ENCODE results near the gene STON1.

STON1 gene

GRCh38 chr2:48567671-48568070 is 37.7 kb downstream of the STON1 start:
- Histone ChIP-seq H3K9me3 (ENCODE audit: control insufficient read depth in 1 of 2, low read length in 2 of 2) (no peaks in the 10 kb centered on the region), H3K4me1 (ENCODE audit: control insufficient read depth in 1 of 2, insufficient read depth in 2 of 2, low read length in 2 of 2) (no peaks in the 10 kb centered on the region), H3K27ac (ENCODE audit: low read depth, low read length) (no peak overlapping the region), H3K4me3 (ENCODE audit: low read depth in 1 of 2, low read length in 2 of 2) (no peak overlapping the region), H3K36me3 (ENCODE audit: control insufficient read depth in 1 of 2, insufficient read depth in 2 of 2, low read length in 2 of 2) (no peaks in the 10 kb centered on the region), H3K27me3 (ENCODE audit: control insufficient read depth in 1 of 2, insufficient read depth in 2 of 2, low read length in 2 of 2) (no peaks in the 10 kb centered on the region), H3K9ac (ENCODE audit: low read depth in 1 of 2, low read length in 2 of 2) (no peak overlapping the region)

GRCh38 chr2:48568547-48568946 is 38.6 kb downstream of the STON1 start:
- H3K27me3 ChIP-seq (ENCODE audit: control insufficient read depth in 1 of 2, insufficient read depth in 2 of 2, low read length in 2 of 2), result no peaks in the 10 kb centered on the region
- H3K9ac ChIP-seq (ENCODE audit: low read depth in 1 of 2, low read length in 2 of 2), result no peak overlapping the region
- no peaks in the 10 kb centered on the region for H3K9me3 ChIP-seq (ENCODE audit: control insufficient read depth in 1 of 2, low read length in 2 of 2)
- H3K36me3 ChIP-seq (ENCODE audit: control insufficient read depth in 1 of 2, insufficient read depth in 2 of 2, low read length in 2 of 2), result no peaks in the 10 kb centered on the region
- H3K27ac ChIP-seq (ENCODE audit: low read depth, low read length), result no peak overlapping the region
- no peaks in the 10 kb centered on the region for H3K4me1 ChIP-seq (ENCODE audit: control insufficient read depth in 1 of 2, insufficient read depth in 2 of 2, low read length in 2 of 2)
- no peak overlapping the region for H3K4me3 ChIP-seq (ENCODE audit: low read depth in 1 of 2, low read length in 2 of 2)

GRCh38 chr2:48569433-48569832 is 39.5 kb downstream of the STON1 start:
- H3K27ac ChIP-seq (ENCODE audit: low read depth, low read length), result no peak overlapping the region
- no peaks in the 10 kb centered on the region for H3K36me3 ChIP-seq (ENCODE audit: control insufficient read depth in 1 of 2, insufficient read depth in 2 of 2, low read length in 2 of 2)
- H3K27me3 ChIP-seq (ENCODE audit: control insufficient read depth in 1 of 2, insufficient read depth in 2 of 2, low read length in 2 of 2), result no peaks in the 10 kb centered on the region
- H3K9ac ChIP-seq (ENCODE audit: low read depth in 1 of 2, low read length in 2 of 2), result no peak overlapping the region
- H3K9me3 ChIP-seq (ENCODE audit: control insufficient read depth in 1 of 2, low read length in 2 of 2), result no peaks in the 10 kb centered on the region
- H3K4me3 ChIP-seq (ENCODE audit: low read depth in 1 of 2, low read length in 2 of 2), result no peak overlapping the region
- no peaks in the 10 kb centered on the region for H3K4me1 ChIP-seq (ENCODE audit: control insufficient read depth in 1 of 2, insufficient read depth in 2 of 2, low read length in 2 of 2)

- H3K9me3 ChIP-seq (ENCODE audit: control insufficient read depth in 1 of 2, low read length in 2 of 2), result no peaks in the 10 kb centered on the region
- H3K27me3 ChIP-seq (ENCODE audit: control insufficient read depth in 1 of 2, insufficient read depth in 2 of 2, low read length in 2 of 2), result no peaks in the 10 kb centered on the region
- no peaks in the 10 kb centered on the region for H3K4me1 ChIP-seq (ENCODE audit: control insufficient read depth in 1 of 2, insufficient read depth in 2 of 2, low read length in 2 of 2)
- H3K4me3 ChIP-seq (ENCODE audit: low read depth in 1 of 2, low read length in 2 of 2), result no peak overlapping the region
- no peak overlapping the region for H3K27ac ChIP-seq (ENCODE audit: low read depth, low read length)
- H3K9ac ChIP-seq (ENCODE audit: low read depth in 1 of 2, low read length in 2 of 2), result no peak overlapping the region
- no peaks in the 10 kb centered on the region for H3K36me3 ChIP-seq (ENCODE audit: control insufficient read depth in 1 of 2, insufficient read depth in 2 of 2, low read length in 2 of 2)
These were observed 42.9 kb downstream of the STON1 start for GRCh38 chr2:48572816-48573215.

- Histone ChIP-seq H3K9me3 (ENCODE audit: control insufficient read depth in 1 of 2, low read length in 2 of 2) (no peaks in the 10 kb centered on the region), H3K9ac (ENCODE audit: low read depth in 1 of 2, low read length in 2 of 2) (no peak overlapping the region), H3K27me3 (ENCODE audit: control insufficient read depth in 1 of 2, insufficient read depth in 2 of 2, low read length in 2 of 2) (no peaks in the 10 kb centered on the region), H3K4me1 (ENCODE audit: control insufficient read depth in 1 of 2, insufficient read depth in 2 of 2, low read length in 2 of 2) (no peaks in the 10 kb centered on the region), H3K27ac (ENCODE audit: low read depth, low read length) (no peak overlapping the region), H3K36me3 (ENCODE audit: control insufficient read depth in 1 of 2, insufficient read depth in 2 of 2, low read length in 2 of 2) (no peaks in the 10 kb centered on the region), H3K4me3 (ENCODE audit: low read depth in 1 of 2, low read length in 2 of 2) (no peak overlapping the region)
These were observed 44.7 kb downstream of the STON1 start for GRCh38 chr2:48574353-48575287.

- no peak overlapping the region for H3K27ac ChIP-seq (ENCODE audit: low read depth, low read length)
- no peaks in the 10 kb centered on the region for H3K36me3 ChIP-seq (ENCODE audit: control insufficient read depth in 1 of 2, insufficient read depth in 2 of 2, low read length in 2 of 2)
- H3K9me3 ChIP-seq (ENCODE audit: control insufficient read depth in 1 of 2, low read length in 2 of 2), result no peaks in the 10 kb centered on the region
- no peaks in the 10 kb centered on the region for H3K27me3 ChIP-seq (ENCODE audit: control insufficient read depth in 1 of 2, insufficient read depth in 2 of 2, low read length in 2 of 2)
- H3K9ac ChIP-seq (ENCODE audit: low read depth in 1 of 2, low read length in 2 of 2), result no peak overlapping the region
- H3K4me3 ChIP-seq (ENCODE audit: low read depth in 1 of 2, low read length in 2 of 2), result no peak overlapping the region
- H3K4me1 ChIP-seq (ENCODE audit: control insufficient read depth in 1 of 2, insufficient read depth in 2 of 2, low read length in 2 of 2), result no peaks in the 10 kb centered on the region
These were observed 48.4 kb downstream of the STON1 start for GRCh38 chr2:48578313-48578712.

GRCh38 chr2:48583961-48584360 is 54.0 kb downstream of the STON1 start:
- Histone ChIP-seq H3K4me3 (ENCODE audit: low read depth in 1 of 2, low read length in 2 of 2) (no peak overlapping the region), H3K36me3 (ENCODE audit: control insufficient read depth in 1 of 2, insufficient read depth in 2 of 2, low read length in 2 of 2) (no peaks in the 10 kb centered on the region), H3K9ac (ENCODE audit: low read depth in 1 of 2, low read length in 2 of 2) (no peak overlapping the region), H3K9me3 (ENCODE audit: control insufficient read depth in 1 of 2, low read length in 2 of 2) (no peaks in the 10 kb centered on the region), H3K4me1 (ENCODE audit: control insufficient read depth in 1 of 2, insufficient read depth in 2 of 2, low read length in 2 of 2) (no peaks in the 10 kb centered on the region), H3K27ac (ENCODE audit: low read depth, low read length) (no peak overlapping the region), H3K27me3 (ENCODE audit: control insufficient read depth in 1 of 2, insufficient read depth in 2 of 2, low read length in 2 of 2) (no peaks in the 10 kb centered on the region)

- H3K9me3 ChIP-seq (ENCODE audit: control insufficient read depth in 1 of 2, low read length in 2 of 2), result no peaks in the 10 kb centered on the region
- no peak overlapping the region for H3K9ac ChIP-seq (ENCODE audit: low read depth in 1 of 2, low read length in 2 of 2)
- no peak overlapping the region for H3K27ac ChIP-seq (ENCODE audit: low read depth, low read length)
- no peaks in the 10 kb centered on the region for H3K36me3 ChIP-seq (ENCODE audit: control insufficient read depth in 1 of 2, insufficient read depth in 2 of 2, low read length in 2 of 2)
- H3K4me1 ChIP-seq (ENCODE audit: control insufficient read depth in 1 of 2, insufficient read depth in 2 of 2, low read length in 2 of 2), result no peaks in the 10 kb centered on the region
- no peak overlapping the region for H3K4me3 ChIP-seq (ENCODE audit: low read depth in 1 of 2, low read length in 2 of 2)
- no peaks in the 10 kb centered on the region for H3K27me3 ChIP-seq (ENCODE audit: control insufficient read depth in 1 of 2, insufficient read depth in 2 of 2, low read length in 2 of 2)
These were observed 54.6 kb downstream of the STON1 start for GRCh38 chr2:48584551-48584950.

GRCh38 chr2:48586433-48586832 is 56.5 kb downstream of the STON1 start:
- Histone ChIP-seq H3K9me3 (ENCODE audit: control insufficient read depth in 1 of 2, low read length in 2 of 2) (no peaks in the 10 kb centered on the region), H3K36me3 (ENCODE audit: control insufficient read depth in 1 of 2, insufficient read depth in 2 of 2, low read length in 2 of 2) (no peaks in the 10 kb centered on the region), H3K27me3 (ENCODE audit: control insufficient read depth in 1 of 2, insufficient read depth in 2 of 2, low read length in 2 of 2) (no peaks in the 10 kb centered on the region), H3K9ac (ENCODE audit: low read depth in 1 of 2, low read length in 2 of 2) (no peak overlapping the region), H3K27ac (ENCODE audit: low read depth, low read length) (no peak overlapping the region), H3K4me1 (ENCODE audit: control insufficient read depth in 1 of 2, insufficient read depth in 2 of 2, low read length in 2 of 2) (no peaks in the 10 kb centered on the region), H3K4me3 (ENCODE audit: low read depth in 1 of 2, low read length in 2 of 2) (no peak overlapping the region)

GRCh38 chr2:48587560-48587959 is 57.6 kb downstream of the STON1 start:
- Histone ChIP-seq H3K4me1 (ENCODE audit: control insufficient read depth in 1 of 2, insufficient read depth in 2 of 2, low read length in 2 of 2) (no peaks in the 10 kb centered on the region), H3K27ac (ENCODE audit: low read depth, low read length) (no peak overlapping the region), H3K9ac (ENCODE audit: low read depth in 1 of 2, low read length in 2 of 2) (no peak overlapping the region), H3K36me3 (ENCODE audit: control insufficient read depth in 1 of 2, insufficient read depth in 2 of 2, low read length in 2 of 2) (no peaks in the 10 kb centered on the region), H3K9me3 (ENCODE audit: control insufficient read depth in 1 of 2, low read length in 2 of 2) (no peaks in the 10 kb centered on the region), H3K4me3 (ENCODE audit: low read depth in 1 of 2, low read length in 2 of 2) (no peak overlapping the region), H3K27me3 (ENCODE audit: control insufficient read depth in 1 of 2, insufficient read depth in 2 of 2, low read length in 2 of 2) (no peaks in the 10 kb centered on the region)
